Breast epithelium (tissue), 3 donors: ENCODE measurements around the gene CERS3.

ENCODE experiments used
- CTCF ChIP-seq, 3 donors: fragments of 450-650 bp; IDR thresholded peaks; one replicate each; pipeline ENCODE4 v1.5.1; 2016 to 2017; ENCODE audit warnings: antibody characterized with exemption in 3 of 3, mild to moderate bottlenecking in 3 of 3, moderate library complexity in 3 of 3
- POLR2A ChIP-seq: fragments of 450-650 bp; IDR thresholded peaks from one replicate; pipeline ENCODE4 v1.6.1; 2016; ENCODE audit warnings: antibody characterized with exemption, mild to moderate bottlenecking, moderate library complexity

- no peak for TF ChIP-seq CTCF (IDR thresholded peaks at IDR 0.05)
- TF ChIP-seq POLR2A = no peak
Measured at GRCh38 chr15:100502651-100503050, 26.1 kb downstream of the CERS3 start.
